PC-9 (cell line): ENCODE measurements around the gene COMMD10. TPM values are rescaled to one million over a fixed set of nuclear protein-coding genes. Genes with fewer than 3 reads are reported as not detected.

Experiments
- BruUV-seq: library from RNA; stranded (reverse); fragments of 400-500 nt; replicated peaks from 2 replicates; lab custom pipeline; 2021; lab: Mats Ljungman, UMichigan
- CTCF ChIA-PET: fragments of 300-600 bp; sonication (Branson Sonifier 250); formaldehyde crosslinking; loops from one replicate; lab custom pipeline; 2022; ENCODE audit warnings: antibody characterized with exemption; lab: Charles Lee
- POLR2A ChIA-PET: fragments of 300-600 bp; sonication (Branson Sonifier 250); formaldehyde crosslinking; loops from one replicate; lab custom pipeline; 2022; ENCODE audit warnings: antibody characterized with exemption; ENCODE audit not compliant: unreplicated experiment; lab: Charles Lee
- DNase-seq, 2 experiments: peaks; one replicate each; pipeline versions ENCODE4 v3.0.0 to v3.0.0-alpha.2; 2015 to 2022; ENCODE audit warnings: mixed read lengths in 1 of 2
- H2AFZ ChIP-seq: fragments of 200-600 bp; sonication (generic); 2 replicates; pipeline ENCODE4 v1.8.1; 2017; ENCODE audit warnings: antibody characterized with exemption
- H3F3A ChIP-seq: fragments of 200-600 bp; sonication (generic); 2 replicates; pipeline ENCODE4 v1.8.1; 2017; ENCODE audit warnings: antibody characterized with exemption, mild to moderate bottlenecking, low read depth; ENCODE audit not compliant: insufficient read depth
- H3K27ac ChIP-seq: fragments of 200-600 bp; sonication (generic); 2 replicates; pipeline ENCODE4 v1.6.1; 2016; ENCODE audit warnings: mixed run types
- H3K27me3 ChIP-seq: fragments of 200-600 bp; sonication (generic); 2 replicates; pipeline ENCODE4 v1.6.1; 2016; ENCODE audit warnings: low read depth, mixed run types; ENCODE audit not compliant: insufficient read depth
- H3K36me3 ChIP-seq: fragments of 200-600 bp; sonication (generic); 2 replicates; pipeline ENCODE4 v1.6.1; 2016; ENCODE audit warnings: low read depth, mixed run types
- H3K4me1 ChIP-seq: fragments of 200-600 bp; sonication (generic); replicated peaks from 2 replicates; pipeline ENCODE4 v1.6.1; 2016; ENCODE audit warnings: mixed run types; ENCODE audit not compliant: insufficient read depth
- H3K4me2 ChIP-seq: fragments of 200-600 bp; sonication (generic); 2 replicates; pipeline ENCODE4 v1.6.1; 2017; ENCODE audit warnings: mixed run types
- H3K4me3 ChIP-seq: fragments of 200-600 bp; sonication (generic); 2 replicates; pipeline ENCODE4 v1.6.1; 2016; ENCODE audit warnings: mixed run types
- H3K79me2 ChIP-seq: fragments of 200-600 bp; sonication (generic); 2 replicates; pipeline ENCODE4 v1.6.1; 2017; ENCODE audit warnings: low read depth, mixed run types
- H3K9me2 ChIP-seq: fragments of 200-600 bp; sonication (generic); 2 replicates; pipeline ENCODE4 v1.8.1; 2017; ENCODE audit warnings: mild to moderate bottlenecking; ENCODE audit not compliant: insufficient read depth
- H3K9me3 ChIP-seq: fragments of 200-600 bp; sonication (generic); 2 replicates; pipeline ENCODE4 v1.8.1; 2016; ENCODE audit warnings: low read depth; ENCODE audit not compliant: insufficient read depth
- H4K20me1 ChIP-seq: fragments of 200-600 bp; sonication (generic); 2 replicates; pipeline ENCODE4 v1.8.1; 2017; ENCODE audit not compliant: insufficient read depth
- CTCF ChIP-seq: fragments of 200-600 bp; sonication (generic); conservative IDR thresholded peaks from 2 replicates; pipeline ENCODE4 v1.6.1; 2017; ENCODE audit warnings: mixed run types, antibody characterized with exemption, mild to moderate bottlenecking, moderate library complexity
- EZH2 ChIP-seq: fragments of 200-600 bp; sonication (generic); IDR thresholded peaks from 2 replicates; pipeline ENCODE4 v1.8.0; 2017; ENCODE audit warnings: antibody characterized with exemption, low read depth
- intact Hi-C: fragments of 100-400 bp; cut with micrococcal nuclease; formaldehyde crosslinking; loops from one replicate; pipeline ENCODE4 v1.10.0; 2022; ENCODE audit not compliant: unreplicated experiment
- total RNA-seq: library from RNA; stranded (reverse); gene quantifications from 2 replicates; pipeline ENCODE4 v1.2.3, GENCODE V29; 2021

COMMD10 gene
- total RNA-seq, 1 experiment from 2014 or later = 17.9 TPM

- Histone ChIP-seq H3K4me2 (no peak overlapping the region), H3K27me3 (no peaks in the 10 kb centered on the region), H3K4me3 (no peak overlapping the region), H3K36me3 (no peaks in the 10 kb centered on the region), H2AFZ (no peak overlapping the region; the same call in 1 of the 2 replicates), H3K27ac (no peak overlapping the region), H3K9me2 (no peaks in the 10 kb centered on the region), H3K9me3 (no peaks in the 10 kb centered on the region), H3K4me1 (0 out of 2 replicates have a peak, but pooled peaks cover 6% of the 10 kb centered on the region), H4K20me1 (no peaks in the 10 kb centered on the region), H3F3A (no peaks in the 10 kb centered on the region), H3K79me2 (no peaks in the 10 kb centered on the region)
- ChIA-PET POLR2A (no interaction called here), CTCF (no interaction called here)
- no TSS peak for BruUV-seq
- intact Hi-C loops = loop anchor here (5.0 to 10.0 kb wide), 2 partner anchors 43 to 144 kb away; no protein-coding TSS in a partner anchor
- TF ChIP-seq CTCF (no peak), EZH2 (no peak)
- no peak for DNase-seq
Observed at GRCh38 chr5:116038817-116039216, 46.0 kb upstream of the COMMD10 start.

- H3K27ac ChIP-seq = no peak overlapping the region
- no peaks in the 10 kb centered on the region for H4K20me1 ChIP-seq
- H3K36me3 ChIP-seq = no peaks in the 10 kb centered on the region
- H3K27me3 ChIP-seq = no peaks in the 10 kb centered on the region
- intact Hi-C loops = no loop called here
- TF ChIP-seq EZH2 (no peak), CTCF (no peak)
- H3F3A ChIP-seq = no peaks in the 10 kb centered on the region
- ChIA-PET POLR2A (no interaction called here), CTCF (no interaction called here)
- no peak for DNase-seq
- BruUV-seq = no TSS peak
- no peaks in the 10 kb centered on the region for H3K79me2 ChIP-seq
- H3K9me2 ChIP-seq = no peaks in the 10 kb centered on the region
- 0 out of 2 replicates have a peak, but pooled peaks cover 12% of the 10 kb centered on the region for H3K4me1 ChIP-seq
- H2AFZ ChIP-seq = no peak overlapping the region
- H3K9me3 ChIP-seq = no peaks in the 10 kb centered on the region
- H3K4me2 ChIP-seq = no peak overlapping the region
- H3K4me3 ChIP-seq = no peak overlapping the region
Observed at GRCh38 chr5:116042375-116042774, 42.5 kb upstream of the COMMD10 start.

- no peak overlapping the region for H3K27ac ChIP-seq
- H2AFZ ChIP-seq = no peak overlapping the region
- no peak overlapping the region for H3K4me2 ChIP-seq
- H3F3A ChIP-seq = no peaks in the 10 kb centered on the region
- 0 out of 2 replicates have a peak, but pooled peaks cover 9% of the 10 kb centered on the region for H3K4me1 ChIP-seq
- intact Hi-C loops = no loop called here
- H3K4me3 ChIP-seq = no peak overlapping the region
- H3K79me2 ChIP-seq = no peaks in the 10 kb centered on the region
- no peaks in the 10 kb centered on the region for H3K9me2 ChIP-seq
- BruUV-seq = no TSS peak
- H4K20me1 ChIP-seq = no peaks in the 10 kb centered on the region
- no peaks in the 10 kb centered on the region for H3K36me3 ChIP-seq
- TF ChIP-seq EZH2 (no peak), CTCF (no peak)
- no peaks in the 10 kb centered on the region for H3K9me3 ChIP-seq
- DNase-seq = no peak
- CTCF ChIA-PET = no interaction called here
- POLR2A ChIA-PET = no interaction called here
- no peaks in the 10 kb centered on the region for H3K27me3 ChIP-seq
Observed at GRCh38 chr5:116044073-116044472, 40.8 kb upstream of the COMMD10 start.
